ENCODE results near the gene SLC25A41. TPM values are rescaled to one million over a fixed set of nuclear protein-coding genes. Genes with fewer than 3 reads are reported as not detected.

SLC25A41 gene
- total RNA-seq, 2 experiments from 2014 or later = 0.30 to 0.50 TPM

GRCh38 chr19:6413721-6414643 lies 19.6 kb downstream of the SLC25A41 start:
- intact Hi-C loops (cut with DNase I, micrococcal nuclease) = no loop called here
- no peaks in the 10 kb centered on the region for H3K27me3 ChIP-seq (ENCODE audit: control insufficient read depth in 1 of 2, insufficient read depth in 2 of 2, low read length in 2 of 2)
- no peak overlapping the region for H3K4me3 ChIP-seq (ENCODE audit: low read length)
- no peak overlapping the region for H3K27ac ChIP-seq (ENCODE audit: low read depth in 1 of 2, low read length in 2 of 2)
- no peak overlapping the region for H3K27ac Mint-ChIP-seq
- H3K36me3 Mint-ChIP-seq (ENCODE audit: low read depth) = peaks cover 51% of the 10 kb centered on the region
- TF ChIP-seq, protein P1, sequence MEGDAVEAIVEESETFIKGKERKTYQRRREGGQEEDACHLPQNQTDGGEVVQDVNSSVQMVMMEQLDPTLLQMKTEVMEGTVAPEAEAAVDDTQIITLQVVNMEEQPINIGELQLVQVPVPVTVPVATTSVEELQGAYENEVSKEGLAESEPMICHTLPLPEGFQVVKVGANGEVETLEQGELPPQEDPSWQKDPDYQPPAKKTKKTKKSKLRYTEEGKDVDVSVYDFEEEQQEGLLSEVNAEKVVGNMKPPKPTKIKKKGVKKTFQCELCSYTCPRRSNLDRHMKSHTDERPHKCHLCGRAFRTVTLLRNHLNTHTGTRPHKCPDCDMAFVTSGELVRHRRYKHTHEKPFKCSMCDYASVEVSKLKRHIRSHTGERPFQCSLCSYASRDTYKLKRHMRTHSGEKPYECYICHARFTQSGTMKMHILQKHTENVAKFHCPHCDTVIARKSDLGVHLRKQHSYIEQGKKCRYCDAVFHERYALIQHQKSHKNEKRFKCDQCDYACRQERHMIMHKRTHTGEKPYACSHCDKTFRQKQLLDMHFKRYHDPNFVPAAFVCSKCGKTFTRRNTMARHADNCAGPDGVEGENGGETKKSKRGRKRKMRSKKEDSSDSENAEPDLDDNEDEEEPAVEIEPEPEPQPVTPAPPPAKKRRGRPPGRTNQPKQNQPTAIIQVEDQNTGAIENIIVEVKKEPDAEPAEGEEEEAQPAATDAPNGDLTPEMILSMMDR (IDR thresholded peaks at IDR 0.05) = no peak
- peaks cover 50% of the 10 kb centered on the region for H3K36me3 ChIP-seq (ENCODE audit: insufficient read depth, low read length)
- no peaks in the 10 kb centered on the region for H3K9me3 ChIP-seq (ENCODE audit: control insufficient read depth in 1 of 2, insufficient read depth in 1 of 2, low read length in 2 of 2)
- no peaks in the 10 kb centered on the region for H3K4me1 Mint-ChIP-seq (ENCODE audit: low read depth)
- no peaks in the 10 kb centered on the region for H3K4me1 ChIP-seq (ENCODE audit: insufficient read depth, low read length)
- ChIA-PET POLR2A (no interaction called here), CTCF (no interaction called here)
- ATAC-seq (ENCODE audit: poor library complexity) (no peak), DNase-seq (peak in 1 of 14 experiments; percentile 28)
- H3K4me3 Mint-ChIP-seq = no peak overlapping the region
- no peaks in the 10 kb centered on the region for H3K27me3 Mint-ChIP-seq
- no peaks in the 10 kb centered on the region for H3K9me3 Mint-ChIP-seq

- Mint-ChIP-seq H3K27ac (no peak overlapping the region), H3K36me3 (ENCODE audit: low read depth) (peaks cover 44% of the 10 kb centered on the region), H3K4me3 (no peak overlapping the region), H3K27me3 (no peaks in the 10 kb centered on the region), H3K4me1 (ENCODE audit: low read depth) (no peaks in the 10 kb centered on the region), H3K9me3 (no peaks in the 10 kb centered on the region)
- DNase-seq (no peak), ATAC-seq (ENCODE audit: poor library complexity) (no peak)
- TF ChIP-seq, protein P1 (IDR thresholded peaks at IDR 0.05) = no peak
- POLR2A ChIA-PET = no interaction called here
- Histone ChIP-seq H3K9me3 (ENCODE audit: control insufficient read depth in 1 of 2, insufficient read depth in 1 of 2, low read length in 2 of 2) (no peaks in the 10 kb centered on the region), H3K36me3 (ENCODE audit: insufficient read depth, low read length) (peaks cover 43% of the 10 kb centered on the region), H3K27me3 (ENCODE audit: control insufficient read depth in 1 of 2, insufficient read depth in 2 of 2, low read length in 2 of 2) (no peaks in the 10 kb centered on the region), H3K27ac (ENCODE audit: low read depth in 1 of 2, low read length in 2 of 2) (no peak overlapping the region), H3K4me3 (ENCODE audit: low read length) (no peak overlapping the region), H3K4me1 (ENCODE audit: insufficient read depth, low read length) (no peaks in the 10 kb centered on the region)
- CTCF ChIA-PET = interaction anchor here (1.1 kb wide), 1 partner anchor 56 kb away, joined by 4 read pairs; no protein-coding TSS in a partner anchor
- intact Hi-C loops (cut with DNase I, micrococcal nuclease) = no loop called here
Measured at GRCh38 chr19:6413291-6413690, 20.3 kb downstream of the SLC25A41 start.

- peaks cover 36% of the 10 kb centered on the region for H3K36me3 ChIP-seq (ENCODE audit: insufficient read depth, low read length)
- CTCF ChIA-PET = interaction anchor here (0.5 to 1.1 kb wide), 3 partner anchors 50 to 194 kb away, joined by 3 to 4 read pairs (median 3); no protein-coding TSS in a partner anchor
- H3K4me1 Mint-ChIP-seq (ENCODE audit: low read depth) = no peaks in the 10 kb centered on the region
Measured at GRCh38 chr19:6412447-6413091, 21.0 kb downstream of the SLC25A41 start.

More at GRCh38 chr19:6412447-6413091, 21.0 kb downstream of the SLC25A41 start:
- intact Hi-C loops (cut with DNase I, micrococcal nuclease) = no loop called here
- TF ChIP-seq, protein P1 (IDR thresholded peaks at IDR 0.05) = peak; percentile 61
- ATAC-seq (ENCODE audit: poor library complexity) = peak; percentile 80
- POLR2A ChIA-PET = interaction anchor here (0.8 kb wide), 1 partner anchor 12 kb away, joined by 4 read pairs; the partner anchor contains the start of gene KHSRP
- no peak overlapping the region for H3K4me3 Mint-ChIP-seq
- H3K4me1 ChIP-seq (ENCODE audit: insufficient read depth, low read length) = no peaks in the 10 kb centered on the region
- no peaks in the 10 kb centered on the region for H3K27me3 Mint-ChIP-seq
- H3K27me3 ChIP-seq (ENCODE audit: control insufficient read depth in 1 of 2, insufficient read depth in 2 of 2, low read length in 2 of 2) = no peaks in the 10 kb centered on the region
- no peaks in the 10 kb centered on the region for H3K9me3 ChIP-seq (ENCODE audit: control insufficient read depth in 1 of 2, insufficient read depth in 1 of 2, low read length in 2 of 2)
- no peak overlapping the region for H3K4me3 ChIP-seq (ENCODE audit: low read length)
- no peak overlapping the region for H3K27ac ChIP-seq (ENCODE audit: low read depth in 1 of 2, low read length in 2 of 2)
- no peak overlapping the region for H3K27ac Mint-ChIP-seq
- H3K36me3 Mint-ChIP-seq (ENCODE audit: low read depth) = peaks cover 39% of the 10 kb centered on the region
- H3K9me3 Mint-ChIP-seq = no peaks in the 10 kb centered on the region
- DNase-seq = peak; percentile 30 to 73 (median 43)
